Body of pancreas (tissue), 4 donors: Measurements from ENCODE around the gene DIS3L.

Experiments
- POLR2A ChIP-seq, 3 donors: fragments of 450-650 bp; IDR thresholded peaks; one replicate each; pipeline ENCODE4 v1.6.1; 2016; ENCODE audit warnings: antibody characterized with exemption in 3 of 3, mild to moderate bottlenecking in 2 of 3
- TF ChIP-seq, protein P1 (sequence below), 7 experiments: fragments of 450-650 bp in 4 of 7; fragments of 200-600 bp in 3 of 7; sonication (generic) in 3 of 7; IDR thresholded peaks; one replicate each; pipeline ENCODE4 v1.5.1; 2016 to 2019; ENCODE audit warnings: antibody characterized with exemption in 7 of 7

DNA sequence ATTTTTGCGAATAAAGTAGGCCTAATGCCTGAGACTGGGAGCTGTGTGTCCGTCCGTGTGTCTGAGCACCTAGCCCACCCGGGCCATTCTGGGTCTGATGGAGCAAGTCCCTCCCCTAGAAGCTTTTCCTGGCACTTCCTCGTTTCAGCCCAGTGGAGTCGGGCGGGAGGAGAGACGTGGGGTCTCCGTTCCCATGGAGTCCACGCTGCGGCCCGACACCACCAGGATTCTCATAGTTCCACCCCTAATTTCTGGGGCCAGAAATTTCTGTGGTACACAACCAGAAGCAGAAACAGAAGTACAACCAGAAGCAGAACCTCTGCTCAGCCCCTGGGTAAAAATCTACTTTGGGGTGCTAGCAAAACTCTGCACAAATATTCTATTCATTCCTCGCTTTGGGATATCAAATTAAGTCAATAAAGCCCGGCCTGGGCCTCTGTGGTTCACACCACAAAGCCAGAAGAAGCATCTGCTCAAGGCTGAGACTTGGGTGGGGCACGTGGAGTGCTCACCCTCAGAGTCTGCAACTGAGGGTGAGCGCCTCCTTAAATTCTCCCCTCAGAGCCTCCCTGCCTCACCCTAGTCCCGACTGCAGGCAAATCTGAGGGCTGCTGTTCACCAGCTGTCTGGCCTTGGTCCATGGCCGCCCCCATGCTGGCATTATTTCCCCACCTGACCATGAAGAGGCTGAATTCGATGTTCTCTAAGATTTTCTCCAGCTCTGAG is 38.3 kb upstream of the DIS3L start:
- TF ChIP-seq, protein P1, sequence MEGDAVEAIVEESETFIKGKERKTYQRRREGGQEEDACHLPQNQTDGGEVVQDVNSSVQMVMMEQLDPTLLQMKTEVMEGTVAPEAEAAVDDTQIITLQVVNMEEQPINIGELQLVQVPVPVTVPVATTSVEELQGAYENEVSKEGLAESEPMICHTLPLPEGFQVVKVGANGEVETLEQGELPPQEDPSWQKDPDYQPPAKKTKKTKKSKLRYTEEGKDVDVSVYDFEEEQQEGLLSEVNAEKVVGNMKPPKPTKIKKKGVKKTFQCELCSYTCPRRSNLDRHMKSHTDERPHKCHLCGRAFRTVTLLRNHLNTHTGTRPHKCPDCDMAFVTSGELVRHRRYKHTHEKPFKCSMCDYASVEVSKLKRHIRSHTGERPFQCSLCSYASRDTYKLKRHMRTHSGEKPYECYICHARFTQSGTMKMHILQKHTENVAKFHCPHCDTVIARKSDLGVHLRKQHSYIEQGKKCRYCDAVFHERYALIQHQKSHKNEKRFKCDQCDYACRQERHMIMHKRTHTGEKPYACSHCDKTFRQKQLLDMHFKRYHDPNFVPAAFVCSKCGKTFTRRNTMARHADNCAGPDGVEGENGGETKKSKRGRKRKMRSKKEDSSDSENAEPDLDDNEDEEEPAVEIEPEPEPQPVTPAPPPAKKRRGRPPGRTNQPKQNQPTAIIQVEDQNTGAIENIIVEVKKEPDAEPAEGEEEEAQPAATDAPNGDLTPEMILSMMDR (IDR thresholded peaks at IDR 0.05), result no peak
- no peak for TF ChIP-seq POLR2A (IDR thresholded peaks at IDR 0.05)
